MCF 10A (cell line): ENCODE data around the gene NDRG3. TPM values are rescaled to one million over a fixed set of nuclear protein-coding genes. Genes with fewer than 3 reads are reported as not detected.

ENCODE experiments used
- BruUV-seq: library from RNA; stranded (reverse); fragments of 400-500 nt; replicated peaks from 2 replicates; lab custom pipeline; 2021; lab: Mats Ljungman, UMichigan
- CTCF ChIA-PET: fragments of 300-600 bp; sonication (Branson Sonifier 250); formaldehyde crosslinking; extraction: SDS; loops from one replicate; lab custom pipeline; 2021; ENCODE audit warnings: antibody characterized with exemption, inconsistent platforms; lab: Yijun Ruan, JAX
- POLR2A ChIA-PET: fragments of 300-600, 350-650 bp; sonication (Branson Sonifier 250); formaldehyde crosslinking; extraction: SDS; loops from one replicate; lab custom pipeline; 2020; ENCODE audit warnings: antibody characterized with exemption, inconsistent platforms; lab: Yijun Ruan, JAX
- DNase-seq: peaks from one replicate; pipeline ENCODE4 v3.0.0-alpha.2; 2018; ENCODE audit not compliant: unreplicated experiment
- H3K27ac Mint-ChIP-seq: one replicate; pipeline ENCODE4 v1.8.0; 2022; ENCODE audit warnings: mild to moderate bottlenecking, low read depth, mixed read lengths; ENCODE audit not compliant: unreplicated experiment
- H3K27me3 Mint-ChIP-seq: one replicate; pipeline ENCODE4 v1.8.0; 2022; ENCODE audit warnings: mixed read lengths; ENCODE audit not compliant: insufficient read depth, unreplicated experiment
- H3K36me3 Mint-ChIP-seq: one replicate; pipeline ENCODE4 v1.8.0; 2022; ENCODE audit warnings: mild to moderate bottlenecking, moderate library complexity, mixed read lengths; ENCODE audit not compliant: insufficient read depth, unreplicated experiment
- H3K4me1 Mint-ChIP-seq: one replicate; pipeline ENCODE4 v1.8.0; 2022; ENCODE audit warnings: mixed read lengths; ENCODE audit not compliant: insufficient read depth, unreplicated experiment
- H3K4me3 Mint-ChIP-seq: one replicate; pipeline ENCODE4 v1.8.0; 2022; ENCODE audit warnings: mild to moderate bottlenecking, moderate library complexity, mixed read lengths; ENCODE audit not compliant: unreplicated experiment
- H3K9me3 Mint-ChIP-seq: one replicate; pipeline ENCODE4 v1.8.0; 2022; ENCODE audit warnings: mixed read lengths; ENCODE audit not compliant: unreplicated experiment
- CTCF ChIP-seq: fragments of 200-600 bp; IDR thresholded peaks from one replicate; pipeline ENCODE4 v1.8.0; 2022; ENCODE audit warnings: antibody characterized with exemption, mild to moderate bottlenecking; ENCODE audit not compliant: unreplicated experiment
- intact Hi-C: fragments of 100-400 bp; cut with micrococcal nuclease; formaldehyde crosslinking; loops from 2 replicates; pipeline ENCODE4 v1.14.1; 2022
- total RNA-seq: library from RNA; stranded (reverse); gene quantifications from 2 replicates; pipeline ENCODE4 v1.2.3, GENCODE V29; 2022

The NDRG3 gene
- total RNA-seq, 1 experiment from 2014 or later, result 10.3 TPM

DNA sequence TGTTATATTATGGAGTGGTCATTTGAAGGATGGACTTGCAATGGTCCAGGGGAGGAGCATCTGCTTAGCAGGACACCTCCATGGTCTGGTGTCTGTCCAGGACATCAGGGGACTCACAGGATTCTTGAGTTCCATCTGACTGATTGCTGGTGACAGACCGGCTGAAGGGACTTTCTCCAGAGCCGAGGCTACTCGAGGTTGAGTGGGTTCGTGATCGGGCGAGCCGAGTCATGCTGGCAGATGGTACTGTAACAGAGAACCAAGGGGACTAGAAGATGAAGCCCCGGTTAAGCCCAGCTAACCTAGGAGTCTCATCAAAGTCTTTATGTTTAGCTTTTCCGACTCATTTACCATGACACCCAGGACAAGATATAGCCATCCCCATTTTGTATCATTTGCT lies 92.4 kb downstream of the NDRG3 start:
- Mint-ChIP-seq H3K4me3 (no peak overlapping the region), H3K9me3 (no peaks in the 10 kb centered on the region), H3K4me1 (no peaks in the 10 kb centered on the region), H3K27ac (no peak overlapping the region), H3K27me3 (no peaks in the 10 kb centered on the region), H3K36me3 (peaks cover 22% of the 10 kb centered on the region)
- DNase-seq, result no peak
- CTCF ChIA-PET, result interaction anchor here (0.6 kb wide), 1 partner anchor 155 kb away, joined by 3 read pairs; no protein-coding TSS in a partner anchor
- no TSS peak for BruUV-seq
- POLR2A ChIA-PET, result interaction anchor here (0.8 to 1.7 kb wide), 2 partner anchors 13 to 91 kb away, joined by 3 to 6 read pairs; no protein-coding TSS in a partner anchor
- TF ChIP-seq CTCF, result no peak
- intact Hi-C loops, result no loop called here

- ChIA-PET CTCF (interaction anchor here (0.5 to 1.1 kb wide), 5 partner anchors 11 to 42 kb away, joined by 3 to 5 read pairs (median 4); partner anchors contain the start of gene RAB5IF), POLR2A (interaction anchor here (0.5 to 1.1 kb wide), 2 partner anchors 42 to 511 kb away, joined by 3 read pairs; partner anchors contain the start of gene RAB5IF)
- no TSS peak for BruUV-seq
- Mint-ChIP-seq H3K27ac (no peak overlapping the region), H3K36me3 (no peaks in the 10 kb centered on the region), H3K9me3 (no peaks in the 10 kb centered on the region), H3K4me3 (no peak overlapping the region), H3K4me1 (no peaks in the 10 kb centered on the region), H3K27me3 (no peaks in the 10 kb centered on the region)
- no peak for DNase-seq
- intact Hi-C loops, result no loop called here
- no peak for TF ChIP-seq CTCF
Observed at GRCh38 chr20:36647196-36648121, 98.4 kb downstream of the NDRG3 start.

GRCh38 chr20:36646678-36647077 lies 99.2 kb downstream of the NDRG3 start:
- intact Hi-C loops, result no loop called here
- H3K36me3 Mint-ChIP-seq, result no peaks in the 10 kb centered on the region
- peak; percentile 9 for DNase-seq

More at GRCh38 chr20:36646678-36647077, 99.2 kb downstream of the NDRG3 start:
- ChIA-PET POLR2A (interaction anchor here (0.6 to 1.1 kb wide), 2 partner anchors 41 to 840 kb away, joined by 3 read pairs; partner anchors contain the start of gene RAB5IF), CTCF (interaction anchor here (1.1 kb wide), 1 partner anchor 111 kb away, joined by 3 read pairs; no protein-coding TSS in a partner anchor)
- no peak overlapping the region for H3K27ac Mint-ChIP-seq
- no peaks in the 10 kb centered on the region for H3K27me3 Mint-ChIP-seq
- no peaks in the 10 kb centered on the region for H3K4me1 Mint-ChIP-seq
- TF ChIP-seq CTCF, result no peak
- H3K9me3 Mint-ChIP-seq, result no peaks in the 10 kb centered on the region
- H3K4me3 Mint-ChIP-seq, result no peak overlapping the region
- no TSS peak for BruUV-seq
